T follicular helper cell (primary cell): ENCODE data around the gene STK16.
"Not testable (repeated sequence)": the region's sequence is repeated elsewhere in the genome, so short reads cannot be mapped to it uniquely, and the experiment has no call there.

ENCODE experiments used
- DNase-seq: peaks from one replicate; pipeline ENCODE4 v3.0.0-alpha.2; 2020; ENCODE audit warnings: low read depth

STK16 gene

GRCh38 chr2:219245899-219246230 lies 586 bp downstream of the STK16 start:
- DNase-seq: no peak

- no peak for DNase-seq
These were observed 1.3 kb downstream of the STK16 start for GRCh38 chr2:219246559-219246958.

DNA sequence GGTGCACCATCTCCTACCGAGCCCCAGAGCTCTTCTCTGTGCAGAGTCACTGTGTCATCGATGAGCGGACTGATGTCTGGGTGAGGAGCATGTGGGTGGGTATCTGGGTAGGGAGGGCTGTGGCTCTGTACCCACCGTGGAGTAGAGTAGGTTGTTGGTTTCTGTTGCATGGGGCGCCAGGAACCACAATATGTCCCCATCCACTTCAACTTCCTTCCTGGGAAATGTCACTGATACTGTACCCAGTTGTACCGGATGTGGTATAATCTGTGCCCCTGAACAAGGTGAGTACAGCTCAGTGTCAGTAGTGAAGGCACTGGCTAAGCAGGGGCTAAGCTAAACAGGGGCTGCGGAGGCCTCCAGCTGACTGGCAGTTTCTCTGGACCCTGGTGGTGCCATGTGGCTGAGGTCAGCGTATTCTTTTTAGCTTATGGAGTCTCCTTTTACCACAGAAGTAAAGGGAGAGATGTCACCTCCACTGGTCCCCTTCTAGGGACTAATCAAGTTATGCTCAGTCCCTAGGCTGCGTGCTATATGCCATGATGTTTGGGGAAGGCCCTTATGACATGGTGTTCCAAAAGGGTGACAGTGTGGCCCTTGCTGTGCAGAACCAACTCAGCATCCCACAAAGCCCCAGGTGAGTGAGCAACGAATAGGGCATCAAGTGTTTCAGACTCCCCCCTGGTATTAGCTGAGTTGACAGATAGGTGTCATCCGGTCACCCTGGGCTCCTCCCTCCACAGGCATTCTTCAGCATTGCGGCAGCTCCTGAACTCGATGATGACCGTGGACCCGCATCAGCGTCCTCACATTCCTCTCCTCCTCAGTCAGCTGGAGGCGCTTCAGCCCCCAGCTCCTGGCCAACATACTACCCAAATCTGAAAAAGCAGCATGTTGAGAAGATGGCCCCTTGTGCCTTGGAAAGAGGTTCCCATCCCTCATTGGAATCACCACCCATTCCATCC lies 2.7 kb downstream of the STK16 start:
- peak; percentile 45 for DNase-seq

DNA sequence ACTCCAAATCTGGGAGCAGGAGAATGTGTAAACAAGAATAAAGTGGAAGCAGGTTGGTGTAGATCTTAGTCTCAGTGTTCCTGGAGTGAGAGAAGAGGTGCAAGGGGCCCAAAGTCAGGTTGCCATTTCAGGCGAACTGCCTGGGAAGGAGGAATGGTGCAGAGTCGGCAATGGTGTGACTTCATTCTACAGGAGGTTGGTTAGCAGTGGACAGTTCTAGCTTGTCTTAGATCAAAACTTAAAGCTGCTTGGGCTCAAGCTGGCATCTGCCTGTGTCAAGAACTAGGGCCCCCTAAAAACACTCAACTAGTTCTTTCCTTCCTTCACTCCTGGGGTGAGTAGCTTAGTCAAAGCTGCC lies 3.5 kb downstream of the STK16 start:
- DNase-seq: no peak

DNA sequence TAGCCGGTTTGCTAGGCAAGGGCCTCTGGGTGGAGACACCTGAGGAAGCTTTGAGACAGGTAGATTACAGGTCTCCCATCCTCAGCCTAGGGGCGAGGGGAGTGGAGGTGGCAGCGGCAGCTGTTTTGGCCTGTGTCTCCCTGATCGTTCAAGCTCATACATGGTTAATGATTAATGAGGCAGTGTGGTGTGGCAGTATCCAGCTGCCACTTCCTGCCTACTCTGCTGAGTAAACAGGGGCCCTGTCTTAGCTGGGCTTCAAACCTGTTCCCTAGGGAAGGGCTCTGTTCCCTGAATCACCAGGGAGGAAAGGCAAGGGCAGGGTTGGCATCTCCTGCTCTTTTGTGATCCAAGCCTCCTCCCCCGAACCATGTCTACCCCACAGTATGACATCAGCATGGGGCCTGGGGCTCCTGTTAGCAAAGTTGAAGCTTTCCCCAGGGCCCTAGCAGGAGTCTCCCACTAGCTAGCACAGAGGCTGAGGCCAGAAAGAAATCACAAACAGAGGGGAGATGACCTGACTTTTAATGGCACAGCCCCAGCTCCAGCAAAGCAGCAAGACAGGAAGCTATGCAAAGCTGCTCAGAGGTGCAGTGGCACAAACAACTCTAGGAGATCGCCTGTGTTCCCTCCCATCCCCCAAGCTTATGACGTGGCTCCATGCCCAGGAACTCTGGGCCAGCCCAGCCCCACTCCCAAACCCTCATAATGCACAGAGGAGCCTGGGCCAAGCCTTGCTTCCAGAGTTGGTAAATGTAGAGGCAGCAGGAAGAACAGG lies 4.1 kb downstream of the STK16 start:
- DNase-seq: peak; percentile 35

GRCh38 chr2:219250049-219250781 lies 4.9 kb downstream of the STK16 start:
- no peak for DNase-seq

DNA sequence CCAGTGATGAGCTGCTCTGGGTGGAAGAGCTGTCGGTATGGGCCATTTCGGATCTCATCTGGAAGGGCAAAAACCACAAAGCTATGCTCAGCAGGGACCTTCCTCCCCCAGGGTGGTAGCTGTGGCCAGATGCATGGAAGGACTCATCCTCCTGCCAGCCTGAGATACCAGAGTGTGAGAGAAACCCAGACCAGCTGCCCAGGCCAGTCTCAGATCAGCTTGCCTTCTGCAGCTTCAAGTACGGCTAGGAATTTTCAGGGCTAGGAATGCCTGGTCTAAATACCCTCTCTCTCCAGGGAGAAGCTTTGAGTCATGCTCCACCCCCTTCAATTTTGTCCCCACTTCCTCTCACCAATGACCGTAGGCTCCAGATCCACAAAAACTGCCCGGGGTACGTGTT lies 6.4 kb downstream of the STK16 start:
- no peak for DNase-seq

DNA sequence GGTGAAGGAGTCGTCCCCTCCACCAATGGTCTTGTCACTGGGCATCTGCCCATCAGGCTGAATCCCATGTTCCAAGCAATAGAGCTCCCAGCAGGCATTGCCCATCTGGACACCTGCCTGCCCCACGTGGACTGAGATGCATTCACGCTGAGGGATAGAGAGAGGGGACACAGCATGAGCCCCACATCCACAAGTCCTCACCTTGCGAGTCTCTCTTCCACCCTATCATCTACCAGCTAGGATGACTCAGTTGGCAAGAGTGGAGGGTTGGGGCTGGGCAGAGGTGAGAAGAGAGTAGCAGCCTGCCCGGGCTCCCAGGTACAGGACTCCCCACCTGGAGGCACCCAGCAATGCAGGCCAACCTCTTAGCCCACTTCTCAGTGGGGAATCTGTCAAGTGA lies 6.8 kb downstream of the STK16 start:
- DNase-seq: no peak

DNA sequence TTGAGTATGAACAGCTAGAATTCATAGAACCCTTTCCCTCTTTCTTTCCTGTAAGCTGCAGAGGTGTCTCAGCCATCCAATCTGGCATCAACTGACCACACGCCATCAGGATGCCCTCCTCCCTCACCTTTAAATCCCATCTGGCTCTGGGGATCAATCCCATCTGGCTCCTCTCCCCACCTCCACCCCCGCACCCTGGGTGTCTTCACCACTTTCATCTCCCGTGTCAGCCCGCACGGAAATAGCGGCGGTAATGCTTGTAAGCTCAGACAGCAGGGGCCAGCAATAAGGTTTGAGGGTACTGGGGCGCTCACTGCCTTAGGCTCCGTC lies 7.3 kb downstream of the STK16 start:
- no peak for DNase-seq

GRCh38 chr2:219252900-219253752 lies 7.8 kb downstream of the STK16 start, which contains the start of gene TUBA4B:
TUBA4B (plus strand) TSS chr2:219253243; CDS start chr2:219253408, 165 bp downstream.
- DNase-seq: peak; percentile 33

DNA sequence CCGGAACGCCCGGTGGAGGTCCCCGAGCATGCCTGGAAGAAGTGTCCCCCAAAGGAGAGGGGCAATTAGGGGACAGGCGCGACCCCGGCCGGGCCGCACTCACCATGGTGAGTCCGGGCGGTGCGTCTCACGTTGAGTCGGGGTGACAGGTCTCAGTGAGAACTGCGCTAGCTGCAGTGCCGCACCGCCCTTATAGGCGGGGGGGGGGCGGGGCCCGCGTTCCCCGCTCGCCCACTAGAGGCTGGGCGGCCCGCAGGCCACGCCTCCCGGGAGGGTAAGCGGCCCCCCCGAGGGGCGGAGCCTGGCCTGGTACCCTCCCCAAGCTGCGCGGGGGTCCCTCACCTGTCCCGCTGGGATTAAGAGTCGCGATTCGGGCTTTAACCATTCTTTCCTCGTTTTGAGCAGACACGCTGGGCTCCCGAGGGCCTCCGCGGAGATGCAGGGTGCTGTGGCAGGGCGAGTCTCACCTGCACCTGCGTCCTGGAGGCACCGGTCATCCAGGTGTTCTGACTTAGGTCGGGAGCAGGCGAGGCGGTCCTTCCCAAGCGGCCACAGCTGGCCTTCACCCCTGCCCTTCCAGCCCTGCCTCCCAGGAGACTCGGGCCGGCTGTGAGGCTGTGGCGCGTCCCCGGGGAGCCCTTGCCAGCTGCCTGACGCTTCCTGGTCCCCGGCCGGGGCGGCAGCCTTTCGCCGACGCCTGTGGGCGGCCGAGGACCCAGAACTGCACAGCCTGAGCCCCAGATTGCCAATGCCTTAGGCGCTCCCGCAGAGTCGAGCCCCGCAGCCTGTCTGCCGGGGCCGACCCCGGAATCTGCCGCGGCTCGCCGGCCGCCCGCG lies 8.7 kb downstream of the STK16 start, which contains the start of gene TUBA4A:
Gene TUBA4A (minus strand): TSS at position 166 of the 837 bp plus-strand sequence. CDS start 60 bp downstream, at position 106.
- DNase-seq: peak; percentile 90

DNA sequence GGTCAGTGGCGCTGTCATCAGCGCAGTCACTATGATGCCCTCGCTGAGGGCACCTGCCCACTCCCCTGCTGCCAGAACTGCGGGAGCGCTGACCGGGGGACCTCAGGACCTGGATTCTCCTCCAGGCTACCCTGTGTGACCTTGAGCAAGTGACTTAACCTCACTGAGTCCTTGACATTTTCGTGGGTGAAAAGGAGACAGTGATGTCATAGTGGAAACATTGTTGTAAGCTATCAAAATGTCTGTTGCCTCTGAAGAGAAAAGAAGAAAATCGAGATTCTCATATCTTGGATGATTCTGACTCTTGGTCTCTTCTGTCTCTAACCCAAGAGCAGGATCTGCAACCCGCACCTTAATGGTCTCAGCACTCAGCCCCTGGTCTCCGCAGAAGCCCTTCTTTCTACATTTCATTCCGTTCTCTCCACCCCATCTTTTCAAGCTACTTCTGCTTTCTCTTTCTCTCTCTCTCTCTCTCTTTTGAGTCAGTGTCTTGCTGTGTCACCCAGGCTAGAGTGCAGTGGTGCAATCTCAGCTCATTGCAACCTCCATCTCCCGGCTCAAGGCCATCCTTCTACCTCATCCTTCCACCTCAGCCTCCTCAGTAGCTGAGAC lies 9.4 kb downstream of the STK16 start:
- DNase-seq: peak; percentile 19

GRCh38 chr2:219258942-219259341 lies 13.7 kb downstream of the STK16 start:
- not testable (repeated sequence) for DNase-seq

GRCh38 chr2:219261024-219261855 lies 16.0 kb downstream of the STK16 start:
- no peak for DNase-seq

DNA sequence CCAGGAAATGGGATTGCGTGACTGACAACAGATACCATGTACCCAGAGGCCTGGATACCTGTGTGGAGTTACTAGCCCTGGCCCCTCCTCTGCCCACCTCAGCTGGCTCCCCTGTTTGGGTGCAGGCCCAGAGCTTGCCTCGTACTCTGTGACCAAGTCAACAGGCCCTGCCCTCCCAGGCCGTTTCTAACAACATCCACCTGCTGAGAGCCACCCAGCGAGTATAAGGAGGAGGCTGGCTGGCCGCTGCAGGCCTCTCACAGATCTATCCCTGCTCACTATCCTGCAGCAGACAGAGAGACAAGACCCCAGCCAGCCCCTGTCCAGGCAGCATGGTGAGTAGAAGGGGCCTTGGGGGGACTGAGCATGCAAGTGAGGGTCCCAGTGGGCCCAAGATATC lies 21.0 kb downstream of the STK16 start:
- no peak for DNase-seq

DNA sequence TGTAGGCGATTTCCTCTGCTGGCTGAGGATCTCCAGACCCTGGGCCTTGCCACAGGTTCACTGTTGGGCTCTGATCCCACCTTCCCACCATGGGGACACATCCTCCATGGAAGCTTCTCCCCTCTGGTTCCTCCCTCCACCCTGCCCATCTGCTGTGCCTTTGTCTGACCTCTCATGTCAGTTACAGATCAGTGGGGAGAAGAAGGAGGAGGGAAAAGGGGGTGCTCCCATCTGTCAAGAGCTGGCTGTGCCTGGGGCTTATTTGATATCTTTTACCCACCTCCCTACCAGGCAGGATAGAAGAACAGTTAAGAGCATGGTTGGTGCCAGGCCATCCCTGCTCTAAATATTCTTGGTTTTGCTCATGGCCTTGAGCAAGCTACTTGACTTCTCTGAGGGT lies 21.6 kb downstream of the STK16 start:
- DNase-seq: no peak

- DNase-seq: no peak
These were observed 23.0 kb downstream of the STK16 start for GRCh38 chr2:219268294-219268693.

GRCh38 chr2:219269362-219270054 lies 24.2 kb downstream of the STK16 start:
- DNase-seq: no peak

DNA sequence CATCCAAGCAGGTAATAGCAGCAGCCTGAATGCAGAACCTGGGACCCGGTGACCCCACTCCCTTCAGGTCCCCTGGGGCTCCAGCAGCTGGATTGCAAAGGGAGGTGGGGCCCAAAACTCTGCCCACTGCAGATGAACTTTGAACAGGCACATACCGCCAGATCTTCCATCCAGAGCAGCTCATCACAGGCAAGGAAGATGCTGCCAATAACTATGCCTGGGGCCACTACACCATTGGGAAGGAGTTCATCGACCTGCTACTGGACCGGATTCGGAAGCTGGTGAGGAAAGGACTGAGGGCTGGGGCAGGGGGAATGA lies 24.7 kb downstream of the STK16 start:
- DNase-seq: no peak
